H9 (cell line): ENCODE results near the gene HRH1. TPM values are rescaled to one million over a fixed set of nuclear protein-coding genes. Genes with fewer than 3 reads are reported as not detected.

ENCODE experiments used
- DNase-seq: peaks from one replicate; pipeline ENCODE4 v3.0.0-alpha.2; 2017
- H2AFZ ChIP-seq: one replicate; pipeline ENCODE4 v1.6.1; 2013; ENCODE audit warnings: mild to moderate bottlenecking, low read length, control low read depth, moderate library complexity
- H2AK5ac ChIP-seq: 2 replicates; pipeline ENCODE4 v1.6.1; 2013; ENCODE audit warnings: low read length, control low read depth, mixed read lengths; ENCODE audit not compliant: insufficient read length
- H2BK120ac ChIP-seq: one replicate; pipeline ENCODE4 v1.6.1; 2013; ENCODE audit warnings: low read depth, mild to moderate bottlenecking, low read length, control low read depth, inconsistent platforms; ENCODE audit not compliant: poor library complexity, severe bottlenecking
- H2BK12ac ChIP-seq: 2 replicates; pipeline ENCODE4 v1.6.1; 2013; ENCODE audit warnings: low read length, control low read depth, mixed read lengths, low read depth; ENCODE audit not compliant: insufficient read length
- H2BK15ac ChIP-seq: 2 replicates; pipeline ENCODE4 v1.6.1; 2013; ENCODE audit warnings: low read depth, low read length, control low read depth
- H2BK20ac ChIP-seq: one replicate; pipeline ENCODE4 v1.6.1; 2013; ENCODE audit warnings: low read depth, mild to moderate bottlenecking, low read length, control low read depth, inconsistent platforms; ENCODE audit not compliant: poor library complexity, severe bottlenecking
- H2BK5ac ChIP-seq: 2 replicates; pipeline ENCODE4 v1.6.1; 2013; ENCODE audit warnings: low read length, control low read depth, mixed read lengths; ENCODE audit not compliant: insufficient read length
- H3K14ac ChIP-seq: 2 replicates; pipeline ENCODE4 v1.6.1; 2013; ENCODE audit warnings: low read length, control low read depth; ENCODE audit not compliant: insufficient read depth
- H3K18ac ChIP-seq: 2 replicates; pipeline ENCODE4 v1.6.1; 2013; ENCODE audit warnings: low read depth, mild to moderate bottlenecking, mixed read lengths, low read length, control low read depth; ENCODE audit not compliant: insufficient read length
- H3K23ac ChIP-seq: 2 replicates; pipeline ENCODE4 v1.6.1; 2013; ENCODE audit warnings: low read length, control low read depth, mixed read lengths, low read depth; ENCODE audit not compliant: insufficient read length
- H3K23me2 ChIP-seq: 2 replicates; pipeline ENCODE4 v1.6.1; 2013; ENCODE audit warnings: low read depth, mild to moderate bottlenecking, mixed read lengths, low read length, control low read depth; ENCODE audit not compliant: insufficient read length, poor library complexity, severe bottlenecking
- H3K27ac ChIP-seq: 2 replicates; pipeline ENCODE4 v1.5.1; 2013; ENCODE audit warnings: low read length, control low read depth, mixed read lengths, low read depth; ENCODE audit not compliant: insufficient read length
- H3K27me3 ChIP-seq: 2 replicates; pipeline ENCODE4 v1.6.1; 2013; ENCODE audit warnings: low read length, control low read depth, inconsistent platforms; ENCODE audit not compliant: insufficient read depth
- H3K4ac ChIP-seq: 2 replicates; pipeline ENCODE4 v1.6.1; 2013; ENCODE audit warnings: low read depth, mild to moderate bottlenecking, control low read depth, inconsistent platforms, low read length, moderate library complexity
- H3K4me1 ChIP-seq: 2 replicates; pipeline ENCODE4 v1.6.1; 2013; ENCODE audit warnings: low read length, control low read depth, inconsistent platforms; ENCODE audit not compliant: insufficient read depth
- H3K4me2 ChIP-seq: 2 replicates; pipeline ENCODE4 v1.6.1; 2013; ENCODE audit warnings: low read length, control low read depth, mixed read lengths; ENCODE audit not compliant: insufficient read length, insufficient read depth
- H3K56ac ChIP-seq: 2 replicates; pipeline ENCODE4 v1.6.1; 2013; ENCODE audit warnings: low read depth, mild to moderate bottlenecking, mixed read lengths, low read length, control low read depth; ENCODE audit not compliant: insufficient read length
- H3K79me1 ChIP-seq: 2 replicates; pipeline ENCODE4 v1.6.1; 2013; ENCODE audit warnings: low read depth, mild to moderate bottlenecking, moderate library complexity, low read length, control low read depth, inconsistent platforms; ENCODE audit not compliant: insufficient read depth, poor library complexity, severe bottlenecking
- H3K79me2 ChIP-seq: 2 replicates; pipeline ENCODE4 v1.6.1; 2013; ENCODE audit warnings: low read length, control low read depth, inconsistent platforms; ENCODE audit not compliant: insufficient read depth
- H3K9ac ChIP-seq: 2 replicates; pipeline ENCODE4 v1.6.1; 2013; ENCODE audit warnings: low read length, control low read depth, mixed read lengths; ENCODE audit not compliant: insufficient read length; ENCODE audit errors: extremely low read depth
- H3K9me3 ChIP-seq: one replicate; pipeline ENCODE4 v1.6.1; 2013; ENCODE audit warnings: low read depth, low read length, inconsistent platforms; ENCODE audit not compliant: control insufficient read depth
- H3T11ph ChIP-seq: one replicate; pipeline ENCODE4 v1.6.1; 2013; ENCODE audit warnings: mild to moderate bottlenecking, low read length, control low read depth, inconsistent platforms
- H4K20me1 ChIP-seq: one replicate; pipeline ENCODE4 v1.6.1; 2013; ENCODE audit not compliant: control insufficient read depth, insufficient read length, insufficient read depth
- H4K5ac ChIP-seq: 2 replicates; pipeline ENCODE4 v1.6.1; 2013; ENCODE audit warnings: low read depth, mild to moderate bottlenecking, mixed read lengths, low read length, control low read depth; ENCODE audit not compliant: insufficient read length
- H4K8ac ChIP-seq: replicated peaks from 2 replicates; pipeline ENCODE4 v1.6.1; 2013; ENCODE audit warnings: low read length, control low read depth, mixed read lengths, low read depth; ENCODE audit not compliant: insufficient read length
- H4K91ac ChIP-seq: 2 replicates; pipeline ENCODE4 v1.6.1; 2013; ENCODE audit warnings: low read depth, mild to moderate bottlenecking, moderate library complexity, mixed read lengths, low read length, control low read depth; ENCODE audit not compliant: insufficient read length
- H3K27ac Mint-ChIP-seq, 3 experiments: 2 replicates in 2 of 3; 3 replicates in 1 of 3; pipeline ENCODE4 v1.8.0; 2020 to 2021; ENCODE audit warnings: mixed read lengths in 3 of 3, mild to moderate bottlenecking in 1 of 3, moderate library complexity in 1 of 3
- H3K27me3 Mint-ChIP-seq: 2 replicates; pipeline ENCODE4 v1.8.0; 2021; ENCODE audit warnings: low read depth, mild to moderate bottlenecking, moderate library complexity, mixed read lengths
- H3K36me3 Mint-ChIP-seq, 3 experiments: 2 replicates in 2 of 3; 3 replicates in 1 of 3; pipeline ENCODE4 v1.8.0; 2020 to 2021; ENCODE audit warnings: low read depth in 3 of 3, mixed read lengths in 3 of 3; ENCODE audit not compliant: insufficient read depth in 1 of 3
- H3K4me1 Mint-ChIP-seq, 2 experiments: 2 replicates each; pipeline ENCODE4 v1.8.0; 2020; ENCODE audit warnings: mixed read lengths in 2 of 2
- H3K4me3 Mint-ChIP-seq, 2 experiments: 2 replicates in 1 of 2; 3 replicates in 1 of 2; pipeline ENCODE4 v1.8.0; 2020 to 2021; ENCODE audit warnings: mild to moderate bottlenecking in 2 of 2, mixed read lengths in 2 of 2, moderate library complexity in 1 of 2
- H3K9me3 Mint-ChIP-seq, 2 experiments: 2 replicates in 1 of 2; 3 replicates in 1 of 2; pipeline ENCODE4 v1.8.0; 2020; ENCODE audit warnings: mild to moderate bottlenecking in 2 of 2, mixed read lengths in 2 of 2, moderate library complexity in 1 of 2
- WGBS: extraction: QIAGEN DNeasy Blood & Tissue Kit; methylation state at CpG from one replicate; pipeline ENCODE4 v1.1.7; 2013; ENCODE audit warnings: missing lambda C conversion rate, low lambda C conversion rate, mixed read lengths; ENCODE audit not compliant: insufficient read length; ENCODE audit errors: extremely low coverage; 5-methylcytosine and 5-hydroxymethylcytosine counted together
- total RNA-seq: library from RNA; stranded (reverse); gene quantifications from 2 replicates; pipeline ENCODE4 v1.2.1, GENCODE V29; 2021
- TF ChIP-seq, protein P1 (sequence below): fragments of 200-600 bp; sonication (generic); conservative IDR thresholded peaks from 3 replicates; pipeline ENCODE4 v1.8.0; 2021; ENCODE audit warnings: antibody characterized with exemption, mild to moderate bottlenecking

Gene HRH1
- total RNA-seq, 1 experiment from 2014 or later: 0.74 TPM

GRCh38 chr3:11274566-11275142 lies 120.4 kb downstream of the HRH1 start:
- no peak for DNase-seq
- no peak overlapping the region for H3T11ph ChIP-seq
- H2AK5ac ChIP-seq: no peak overlapping the region
- H2BK20ac ChIP-seq: no peak overlapping the region
- Mint-ChIP-seq H3K27me3 (peaks cover 1% of the 10 kb centered on the region; the same call in 1 of the 2 replicates), H3K9me3 (peaks cover 0 to 3% of the 10 kb centered on the region in 2 experiments; a peak in 3 of 5 replicates), H3K36me3 (peaks cover 0 to 3% (median 0%) of the 10 kb centered on the region in 3 experiments; a peak in 2 of 7 replicates), H3K27ac (peak overlapping the region in 1 of 3 experiments; percentile 32; a peak in 1 of 7 replicates), H3K4me1 (peaks cover 12 to 14% of the 10 kb centered on the region in 2 experiments), H3K4me3 (no peak overlapping the region)
- H2BK12ac ChIP-seq: no peak overlapping the region
- H3K14ac ChIP-seq: no peak overlapping the region
- H4K91ac ChIP-seq: no peak overlapping the region
- no peaks in the 10 kb centered on the region for H3K9me3 ChIP-seq
- H4K5ac ChIP-seq: no peak overlapping the region
- H2BK15ac ChIP-seq: no peak overlapping the region
- H4K8ac ChIP-seq: no peak overlapping the region
- peaks cover 4% of the 10 kb centered on the region for H3K79me1 ChIP-seq
- H2AFZ ChIP-seq: no peak overlapping the region
- TF ChIP-seq, protein P1, sequence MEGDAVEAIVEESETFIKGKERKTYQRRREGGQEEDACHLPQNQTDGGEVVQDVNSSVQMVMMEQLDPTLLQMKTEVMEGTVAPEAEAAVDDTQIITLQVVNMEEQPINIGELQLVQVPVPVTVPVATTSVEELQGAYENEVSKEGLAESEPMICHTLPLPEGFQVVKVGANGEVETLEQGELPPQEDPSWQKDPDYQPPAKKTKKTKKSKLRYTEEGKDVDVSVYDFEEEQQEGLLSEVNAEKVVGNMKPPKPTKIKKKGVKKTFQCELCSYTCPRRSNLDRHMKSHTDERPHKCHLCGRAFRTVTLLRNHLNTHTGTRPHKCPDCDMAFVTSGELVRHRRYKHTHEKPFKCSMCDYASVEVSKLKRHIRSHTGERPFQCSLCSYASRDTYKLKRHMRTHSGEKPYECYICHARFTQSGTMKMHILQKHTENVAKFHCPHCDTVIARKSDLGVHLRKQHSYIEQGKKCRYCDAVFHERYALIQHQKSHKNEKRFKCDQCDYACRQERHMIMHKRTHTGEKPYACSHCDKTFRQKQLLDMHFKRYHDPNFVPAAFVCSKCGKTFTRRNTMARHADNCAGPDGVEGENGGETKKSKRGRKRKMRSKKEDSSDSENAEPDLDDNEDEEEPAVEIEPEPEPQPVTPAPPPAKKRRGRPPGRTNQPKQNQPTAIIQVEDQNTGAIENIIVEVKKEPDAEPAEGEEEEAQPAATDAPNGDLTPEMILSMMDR: no peak
- no peak overlapping the region for H3K9ac ChIP-seq
- peaks cover 13% of the 10 kb centered on the region for H3K23me2 ChIP-seq
- H3K27ac ChIP-seq: no peak overlapping the region
- no peaks in the 10 kb centered on the region for H3K27me3 ChIP-seq
- H2BK5ac ChIP-seq: no peak overlapping the region
- H4K20me1 ChIP-seq: no peaks in the 10 kb centered on the region
- H3K79me2 ChIP-seq: peaks cover 4% of the 10 kb centered on the region; the same call in 1 of the 2 replicates
- H3K4me2 ChIP-seq: no peak overlapping the region
- H3K4me1 ChIP-seq: 0 out of 2 replicates have a peak, but pooled peaks cover 5% of the 10 kb centered on the region
- no CpG with 5 or more reads among the region's 6 CpGs for WGBS
- no peak overlapping the region for H3K18ac ChIP-seq
- no peak overlapping the region for H3K23ac ChIP-seq
- no peak overlapping the region for H2BK120ac ChIP-seq
- H3K56ac ChIP-seq: no peak overlapping the region
- H3K4ac ChIP-seq: no peak overlapping the region
